GM19099 (cell line): Measurements from ENCODE around the gene TRIM39.
A peak's percentile ranks its signal among the peaks of the same experiment; 100 is the strongest.

Source experiments
- POLR2A ChIP-seq: IDR thresholded peaks from 3 replicates; pipeline ENCODE4 v1.6.1; 2011; ENCODE audit warnings: low read depth; ENCODE audit not compliant: insufficient read length; ENCODE audit errors: extremely low read depth

TRIM39 gene

DNA sequence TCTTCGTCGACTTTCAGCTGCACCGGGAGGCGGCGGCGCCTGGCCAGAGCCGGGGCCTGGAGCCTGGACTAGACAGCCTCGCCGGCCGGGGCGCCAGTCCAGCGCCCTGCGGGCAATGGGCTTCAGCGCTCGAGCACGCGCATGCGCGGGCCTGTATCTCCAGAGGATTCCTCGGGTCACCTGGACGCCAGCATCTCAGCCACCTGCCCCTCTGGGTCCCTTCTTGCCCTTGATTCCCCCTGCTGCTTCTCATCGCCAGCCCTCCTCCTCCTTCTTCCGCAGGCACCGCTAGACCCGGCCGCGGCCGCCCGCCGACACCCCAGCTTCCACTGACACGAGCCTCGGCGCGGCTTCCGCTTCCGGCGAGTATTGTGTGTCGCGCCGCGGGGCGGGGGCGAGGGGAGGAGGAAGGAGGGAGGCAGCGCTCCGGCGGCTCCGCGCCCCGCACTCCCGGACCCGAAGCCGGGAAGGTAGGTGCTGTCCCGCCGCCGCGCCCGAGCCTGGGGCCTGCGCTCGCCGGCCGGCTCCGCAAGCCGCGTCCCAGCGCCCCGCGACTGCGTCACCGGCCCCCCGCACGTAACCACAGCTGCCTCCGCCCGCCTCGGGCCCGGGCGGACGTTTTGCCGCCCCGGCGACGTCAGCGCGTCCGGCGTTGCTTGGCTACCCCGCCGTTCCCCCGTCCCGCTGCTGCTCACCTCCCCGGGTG lies at the start of gene TRIM39:
Gene TRIM39 (plus strand): TSS at position 402 of the 706 bp plus-strand sequence. CDS start 2,391 bp downstream, outside the sequence.
- TF ChIP-seq POLR2A, result peak; percentile 67

- TF ChIP-seq POLR2A, result no peak
These were observed 44.2 kb upstream of the TRIM39 start for GRCh38 chr6:30282522-30282921.

DNA sequence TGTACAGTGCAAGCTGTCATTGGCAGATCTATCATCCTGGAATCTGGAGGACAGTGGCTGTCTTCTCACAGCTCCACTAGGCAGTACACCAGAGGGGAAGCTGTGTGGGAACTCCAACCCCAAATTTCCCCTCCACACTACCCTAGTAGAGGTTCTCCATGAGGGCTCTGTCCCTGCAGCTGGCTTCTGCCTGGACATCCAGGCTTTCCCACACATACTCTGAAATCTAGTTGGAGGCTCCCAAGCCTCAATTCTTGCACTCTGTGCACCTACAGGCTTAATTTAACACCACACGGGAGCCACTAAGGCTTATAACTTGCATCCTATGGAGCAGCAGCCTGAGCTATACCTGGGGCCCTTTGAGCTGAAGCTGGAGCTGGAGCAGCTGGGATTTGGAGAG lies 43.0 kb upstream of the TRIM39 start:
- TF ChIP-seq POLR2A, result no peak

DNA sequence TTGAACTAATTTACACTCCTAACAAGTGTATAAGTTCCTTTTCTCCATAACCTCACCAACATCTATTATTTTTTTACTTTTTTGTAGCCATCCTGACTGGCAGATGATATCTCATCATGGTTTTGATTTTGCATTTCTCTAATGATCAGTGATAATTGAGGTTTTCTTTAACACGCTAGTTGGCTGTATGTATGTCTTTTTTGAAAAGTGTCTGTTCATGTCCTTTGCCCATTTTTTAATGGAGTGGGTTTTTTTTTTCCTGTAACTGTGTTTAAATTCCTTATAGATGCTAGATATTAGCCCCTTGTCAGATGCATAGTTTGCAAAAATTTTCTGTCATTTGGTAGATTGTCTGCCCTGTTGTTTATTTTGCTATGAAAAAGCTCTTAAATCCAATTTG lies 39.6 kb upstream of the TRIM39 start:
- no peak for TF ChIP-seq POLR2A

DNA sequence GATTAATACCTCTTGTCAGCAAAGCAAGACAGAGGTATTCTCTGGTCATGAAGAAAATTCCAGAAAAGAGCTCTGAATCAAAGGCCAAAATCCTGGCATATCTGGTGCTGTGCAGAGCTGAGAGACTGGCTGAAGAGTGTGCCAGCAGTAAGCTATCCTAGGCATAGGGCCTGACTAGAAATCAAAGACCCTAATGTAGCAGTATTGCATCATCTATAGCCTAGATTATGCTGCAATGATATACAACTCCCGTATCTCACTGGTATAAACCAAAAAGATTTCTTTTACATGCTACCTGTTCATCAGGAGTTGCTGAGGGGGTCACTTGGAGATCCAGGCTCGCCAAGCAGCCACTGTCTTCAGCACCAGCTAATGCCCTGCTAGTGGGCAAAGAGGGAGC lies 30.9 kb upstream of the TRIM39 start:
- no peak for TF ChIP-seq POLR2A

DNA sequence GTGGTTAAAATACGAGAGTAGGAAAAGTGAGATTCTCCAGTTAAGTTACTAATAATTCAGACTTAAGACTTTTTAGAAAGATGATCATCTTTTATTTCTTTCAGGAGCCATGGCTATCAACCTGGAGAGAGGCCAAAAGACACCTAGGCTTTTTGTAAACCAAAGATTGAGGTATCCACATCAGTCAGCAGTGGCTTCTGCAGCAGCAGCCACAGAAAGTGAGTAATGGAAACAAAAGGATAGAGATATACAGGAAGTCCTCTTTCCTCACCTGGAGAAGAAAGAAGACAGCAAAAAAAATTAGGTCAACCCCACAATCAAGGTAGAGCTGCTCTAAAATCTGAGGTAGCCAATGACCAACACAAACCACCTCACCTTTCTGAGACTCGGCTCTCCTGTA lies 22.7 kb upstream of the TRIM39 start:
- no peak for TF ChIP-seq POLR2A

DNA sequence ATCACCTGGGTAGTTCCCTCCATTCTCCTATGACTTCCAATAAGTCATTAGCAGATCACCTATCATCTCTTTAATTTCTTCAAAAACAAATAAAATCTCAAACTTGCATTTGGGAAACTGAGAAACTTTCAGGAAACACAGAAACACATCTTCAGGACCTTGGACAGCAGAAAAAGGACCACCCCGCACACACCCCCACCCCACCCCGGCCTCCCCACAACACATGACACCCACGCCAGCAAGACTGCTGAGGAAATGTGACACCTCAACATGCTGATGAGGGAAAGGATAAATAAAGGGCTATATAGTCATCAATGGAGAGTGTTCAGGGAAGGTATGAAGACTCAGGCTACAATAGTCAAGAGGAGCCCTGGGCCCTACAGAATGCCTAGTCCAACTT lies 15.6 kb upstream of the TRIM39 start:
- TF ChIP-seq POLR2A, result no peak

- TF ChIP-seq POLR2A, result no peak
These were observed 15.1 kb upstream of the TRIM39 start for GRCh38 chr6:30311671-30312070.

DNA sequence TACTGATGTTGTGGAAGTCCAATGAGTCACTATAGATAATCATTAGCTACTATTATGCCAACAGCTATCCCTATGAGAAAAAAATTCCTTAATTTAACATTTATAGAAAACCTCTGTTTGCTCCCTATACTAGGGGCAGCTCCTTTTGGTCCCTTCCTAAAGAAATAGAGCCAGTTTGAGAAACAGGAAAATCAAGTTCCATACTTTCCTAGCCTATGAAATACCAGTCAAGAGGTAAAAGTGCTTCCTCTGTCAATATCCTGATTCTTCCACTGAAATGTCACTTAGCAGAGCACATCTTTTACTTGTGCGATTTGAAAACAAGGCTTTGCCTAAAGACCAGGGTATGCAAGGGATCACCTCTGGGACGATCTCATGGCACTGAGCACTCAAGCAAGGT lies 14.5 kb upstream of the TRIM39 start:
- no peak for TF ChIP-seq POLR2A

GRCh38 chr6:30312676-30313321 lies 13.9 kb upstream of the TRIM39 start:
- no peak for TF ChIP-seq POLR2A

DNA sequence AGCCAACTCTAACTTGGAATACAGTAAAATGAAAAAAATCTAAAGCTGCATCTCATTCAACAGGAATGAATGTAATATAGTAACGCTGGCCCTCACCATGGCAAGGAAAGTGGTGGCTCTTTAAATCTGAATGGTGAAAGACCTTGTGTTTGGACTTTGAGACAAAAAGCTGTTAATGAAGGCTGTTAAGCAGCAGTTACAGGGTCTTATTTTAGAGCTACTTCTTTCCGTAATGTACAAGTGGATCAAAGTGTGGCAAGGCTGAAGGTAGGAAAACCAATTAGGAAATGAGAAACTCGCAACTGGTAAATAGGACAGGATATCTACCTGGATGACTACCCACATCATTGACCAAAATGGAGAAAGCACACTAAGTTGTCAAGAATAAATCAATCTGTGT lies 11.6 kb upstream of the TRIM39 start:
- no peak for TF ChIP-seq POLR2A

- no peak for TF ChIP-seq POLR2A
These were observed 8.7 kb upstream of the TRIM39 start for GRCh38 chr6:30317913-30318589.

DNA sequence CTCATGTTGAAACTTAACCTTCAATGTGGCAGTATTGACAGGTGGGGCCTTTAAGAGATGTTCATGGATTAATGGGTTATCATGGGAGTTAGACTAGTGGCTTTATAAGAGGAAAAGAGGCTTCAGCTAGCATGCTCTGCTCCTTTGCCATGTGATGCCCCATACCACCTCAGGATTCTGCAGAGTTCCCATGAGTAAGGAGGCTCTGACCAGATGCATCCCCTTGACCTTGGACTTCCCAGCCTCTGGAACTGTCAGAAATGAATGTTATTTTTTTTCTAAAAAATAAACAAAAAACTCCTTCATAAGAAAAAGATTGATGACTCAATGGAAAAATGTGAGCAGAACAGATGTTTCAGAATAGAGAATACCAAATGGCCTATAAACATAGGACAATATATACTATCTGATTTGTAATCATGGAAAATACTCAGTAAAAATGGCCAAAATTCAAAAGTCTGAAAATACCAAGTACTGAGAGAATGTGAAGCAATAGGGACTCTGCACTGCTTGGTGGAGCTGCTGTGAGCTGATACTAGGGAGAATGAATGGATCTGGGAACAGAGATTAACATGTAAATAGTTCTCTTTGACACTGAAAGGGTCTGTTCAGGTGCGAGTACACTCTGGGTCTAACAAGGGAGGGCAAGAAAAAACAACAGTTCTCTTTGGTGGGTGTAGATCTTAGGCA lies 7.4 kb upstream of the TRIM39 start:
- TF ChIP-seq POLR2A, result no peak

- no peak for TF ChIP-seq POLR2A
These were observed 4.9 kb upstream of the TRIM39 start for GRCh38 chr6:30321692-30322388.
